NCI-H2196 treated with DMSO at 0.1 percent for 48 hours (cell line): ENCODE results near the gene ZNF654.
"Not testable (repeated sequence)": the region's sequence is repeated elsewhere in the genome, so short reads cannot be mapped to it uniquely, and the experiment has no call there.

Experiments used
- DNase-seq: peaks from one replicate; lab custom pipeline; 2025; ENCODE audit not compliant: unreplicated experiment; lab: John Stamatoyannopoulos, UW

The ZNF654 gene

GRCh38 chr3:88058581-88059379 is at the start of gene ZNF654, which contains the start of gene CGGBP1:
TSS of gene ZNF654 (plus strand) at chr3:88059255. CDS start at chr3:88059320, 65 bp downstream.
TSS of gene CGGBP1 (minus strand) at chr3:88059005. CDS start at chr3:88055976, 3,029 bp downstream.
- peak; percentile 79 for DNase-seq

- DNase-seq: no peak
Measured at GRCh38 chr3:88010810-88011209, 48.2 kb upstream of the ZNF654 start.

GRCh38 chr3:88013592-88013991 is 45.5 kb upstream of the ZNF654 start:
- no peak for DNase-seq

- not testable (repeated sequence) for DNase-seq
Measured at GRCh38 chr3:88015656-88016055, 43.4 kb upstream of the ZNF654 start.

- DNase-seq: no peak
Measured at GRCh38 chr3:88019024-88019423, 40.0 kb upstream of the ZNF654 start.

- no peak for DNase-seq
Measured at GRCh38 chr3:88025001-88025552, 34.0 kb upstream of the ZNF654 start.

- DNase-seq: no peak
Measured at GRCh38 chr3:88028876-88029275, 30.2 kb upstream of the ZNF654 start.

- no peak for DNase-seq
Measured at GRCh38 chr3:88030210-88030609, 28.8 kb upstream of the ZNF654 start.

GRCh38 chr3:88031642-88032077 is 27.4 kb upstream of the ZNF654 start:
- DNase-seq: no peak

GRCh38 chr3:88032245-88032644 is 26.8 kb upstream of the ZNF654 start:
- DNase-seq: no peak

GRCh38 chr3:88033079-88033478 is 26.0 kb upstream of the ZNF654 start:
- DNase-seq: no peak

GRCh38 chr3:88033808-88034207 is 25.2 kb upstream of the ZNF654 start:
- no peak for DNase-seq

- DNase-seq: no peak
Measured at GRCh38 chr3:88034491-88035275, 24.4 kb upstream of the ZNF654 start.

GRCh38 chr3:88036221-88036620 is 22.8 kb upstream of the ZNF654 start:
- no peak for DNase-seq

GRCh38 chr3:88038566-88038965 is 20.5 kb upstream of the ZNF654 start:
- no peak for DNase-seq

- DNase-seq: no peak
Measured at GRCh38 chr3:88040529-88040928, 18.5 kb upstream of the ZNF654 start.

GRCh38 chr3:88041005-88041404 is 18.1 kb upstream of the ZNF654 start:
- no peak for DNase-seq

GRCh38 chr3:88044411-88044810 is 14.6 kb upstream of the ZNF654 start:
- DNase-seq: no peak

GRCh38 chr3:88046766-88047165 is 12.3 kb upstream of the ZNF654 start:
- DNase-seq: no peak

GRCh38 chr3:88057630-88058305 is 1.3 kb upstream of the ZNF654 start:
- DNase-seq: no peak

GRCh38 chr3:88058306-88058580 is 812 bp upstream of the ZNF654 start:
- no peak for DNase-seq
